GM18498 (cell line): ENCODE data around the gene PADI4.

ENCODE experiments used
- ATAC-seq: cut with Tn5 transposase; IDR thresholded peaks from one replicate; pipeline ENCODE4 v1.9.1; 2021; ENCODE audit warnings: mild to moderate bottlenecking, moderate library complexity; ENCODE audit not compliant: unreplicated experiment

PADI4 gene

DNA sequence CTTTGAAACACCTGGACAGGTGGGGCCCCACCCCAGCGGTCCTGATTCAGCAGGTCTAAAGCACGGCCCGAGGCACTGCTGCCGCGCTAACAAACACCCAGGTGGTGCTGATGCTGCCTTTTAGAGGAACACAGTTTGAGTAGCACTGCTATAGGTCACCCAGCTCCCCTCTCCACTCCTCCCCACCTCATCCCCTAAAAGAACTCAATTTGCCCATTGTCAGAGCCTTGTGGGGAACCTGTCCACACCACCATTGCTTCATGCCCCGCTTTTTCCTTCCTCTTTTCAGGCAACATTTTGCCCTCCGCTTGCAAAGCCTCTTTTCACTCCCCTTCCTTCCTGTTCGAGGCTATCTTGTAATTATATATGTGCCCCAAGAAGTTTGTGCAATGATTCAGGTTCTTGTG lies 26.2 kb upstream of the PADI4 start:
- no peak for ATAC-seq

DNA sequence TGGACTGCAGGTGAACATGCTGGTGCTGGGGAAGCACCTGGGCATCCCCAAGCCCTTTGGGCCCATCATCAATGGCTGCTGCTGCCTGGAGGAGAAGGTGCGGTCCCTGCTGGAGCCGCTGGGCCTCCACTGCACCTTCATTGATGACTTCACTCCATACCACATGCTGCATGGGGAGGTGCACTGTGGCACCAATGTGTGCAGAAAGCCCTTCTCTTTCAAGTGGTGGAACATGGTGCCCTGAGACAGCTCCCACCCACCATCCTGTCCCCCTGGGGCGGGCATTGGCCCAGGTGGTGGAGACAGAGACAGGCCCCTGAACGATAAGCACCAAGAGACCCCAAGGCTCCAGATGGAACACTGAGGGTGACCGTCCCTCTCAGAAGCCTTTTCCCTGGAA lies 25.2 kb upstream of the PADI4 start:
- ATAC-seq, result no peak

GRCh38 chr1:17286646-17287045 lies 21.4 kb upstream of the PADI4 start:
- no peak for ATAC-seq

GRCh38 chr1:17287130-17287776 lies 20.7 kb upstream of the PADI4 start:
- ATAC-seq, result no peak

GRCh38 chr1:17289721-17290120 lies 18.3 kb upstream of the PADI4 start:
- no peak for ATAC-seq

DNA sequence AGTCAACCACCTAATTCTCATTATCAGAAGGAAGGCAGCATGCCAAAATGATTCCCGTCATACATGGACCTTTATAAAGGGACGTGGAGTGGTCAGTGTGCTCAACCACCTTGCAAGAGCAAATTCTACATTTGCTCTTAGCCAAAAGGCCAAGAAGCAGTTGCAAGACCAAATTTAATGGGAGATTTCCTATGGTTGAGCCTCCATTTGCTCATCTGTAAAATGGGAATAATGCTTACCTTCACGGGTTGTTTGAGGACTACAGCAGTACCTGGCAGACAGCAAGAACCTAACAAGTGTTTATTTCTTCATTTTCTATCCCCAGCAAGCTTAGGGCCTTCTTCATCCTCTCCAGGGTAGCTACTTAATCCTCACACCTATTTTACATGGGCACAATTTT lies 17.4 kb upstream of the PADI4 start:
- ATAC-seq, result no peak

DNA sequence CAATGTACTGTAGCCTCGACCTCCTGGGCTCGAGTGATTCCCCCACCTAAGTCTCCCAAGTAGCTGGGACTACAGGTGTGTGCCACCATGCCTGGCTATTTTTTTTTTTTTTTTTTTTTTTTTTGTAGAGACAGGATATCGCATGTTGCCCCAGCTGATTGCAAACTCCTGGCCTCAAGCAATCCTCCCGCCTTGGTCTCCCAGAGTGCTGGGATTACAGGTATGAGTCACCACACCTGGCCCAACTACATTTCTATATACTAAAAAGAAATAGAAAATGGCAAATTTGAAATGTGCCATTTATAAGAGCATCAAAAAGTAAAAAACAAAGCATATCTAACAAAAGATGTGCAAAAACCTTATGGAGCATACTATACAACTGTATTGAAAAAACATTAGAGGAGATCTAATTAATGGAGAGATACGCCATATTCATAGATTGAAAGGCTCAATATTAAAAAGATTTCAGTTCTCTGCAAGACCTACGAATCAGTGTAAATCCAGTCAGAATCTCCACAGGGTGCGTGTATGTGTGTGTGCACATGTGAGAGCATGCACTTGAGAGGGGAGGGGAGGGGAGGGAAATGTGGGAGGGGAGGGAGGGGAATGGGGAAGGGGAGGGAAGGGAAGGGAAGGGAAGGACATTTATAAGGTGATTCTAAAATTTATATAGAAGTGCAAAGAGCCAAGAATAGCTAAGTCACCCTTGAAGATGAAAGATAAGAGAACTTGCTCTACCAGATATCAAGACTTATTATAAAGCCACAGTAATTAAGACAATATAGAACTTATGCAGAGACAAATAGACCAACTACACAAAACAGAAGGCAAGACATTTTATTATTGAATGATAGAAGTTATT lies 15.5 kb upstream of the PADI4 start:
- no peak for ATAC-seq

DNA sequence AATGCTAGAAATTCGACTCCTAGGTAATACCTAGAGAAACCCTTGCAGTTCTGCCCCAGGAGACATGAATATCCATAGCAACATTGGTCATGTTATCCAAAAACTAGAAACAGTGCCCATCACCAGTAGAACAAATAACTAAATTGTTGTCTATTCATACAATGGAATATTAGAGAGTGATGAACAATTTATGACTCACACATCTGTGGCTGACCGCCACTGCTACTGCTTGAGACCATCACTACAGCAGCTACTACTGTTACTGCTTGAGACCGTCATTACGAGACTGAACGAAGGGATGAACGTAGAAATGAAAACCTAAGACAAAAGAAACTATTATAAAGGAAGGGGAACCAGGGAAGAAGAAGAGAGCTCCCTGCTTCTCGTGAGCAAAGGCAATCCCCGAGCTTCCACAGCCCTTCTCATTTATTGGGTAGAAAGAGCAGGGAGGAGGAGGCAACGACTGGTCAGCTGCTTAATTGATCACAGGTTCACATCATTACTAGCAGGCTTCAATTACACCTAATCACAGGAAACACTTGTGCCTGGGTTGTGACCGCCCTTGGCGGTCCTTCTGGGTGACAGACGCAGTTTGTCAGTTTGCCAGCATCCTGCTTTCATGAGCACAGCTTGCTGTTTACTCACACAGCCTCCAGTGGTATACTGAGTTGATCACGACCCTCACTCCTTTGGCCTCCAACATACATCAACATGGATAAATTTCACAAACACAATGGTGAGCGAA lies 14.1 kb upstream of the PADI4 start:
- ATAC-seq, result no peak

GRCh38 chr1:17295292-17295691 lies 12.7 kb upstream of the PADI4 start:
- no peak for ATAC-seq

DNA sequence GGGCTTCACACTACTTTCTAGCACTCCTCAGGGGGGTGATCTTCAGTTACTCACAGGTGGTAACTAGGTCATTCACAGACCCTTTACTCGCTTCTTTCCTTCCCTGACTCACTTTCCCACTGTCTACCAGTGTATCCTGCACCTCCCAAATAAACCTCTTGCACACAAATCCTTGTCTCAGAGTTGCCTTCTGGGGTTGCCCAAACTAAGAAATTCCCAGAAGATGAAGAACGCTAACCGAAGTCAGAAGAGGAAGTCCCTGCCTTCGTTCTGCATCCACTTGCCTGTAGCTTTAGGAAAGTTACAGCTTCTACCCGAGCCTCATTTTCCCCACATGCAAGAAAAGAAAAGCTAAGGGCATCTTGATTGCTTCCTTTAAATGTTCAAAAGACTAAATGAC lies 11.9 kb upstream of the PADI4 start:
- no peak for ATAC-seq

- no peak for ATAC-seq
Observed at GRCh38 chr1:17297991-17298390, 10.0 kb upstream of the PADI4 start.

GRCh38 chr1:17301767-17302166 lies 6.2 kb upstream of the PADI4 start:
- ATAC-seq, result no peak

DNA sequence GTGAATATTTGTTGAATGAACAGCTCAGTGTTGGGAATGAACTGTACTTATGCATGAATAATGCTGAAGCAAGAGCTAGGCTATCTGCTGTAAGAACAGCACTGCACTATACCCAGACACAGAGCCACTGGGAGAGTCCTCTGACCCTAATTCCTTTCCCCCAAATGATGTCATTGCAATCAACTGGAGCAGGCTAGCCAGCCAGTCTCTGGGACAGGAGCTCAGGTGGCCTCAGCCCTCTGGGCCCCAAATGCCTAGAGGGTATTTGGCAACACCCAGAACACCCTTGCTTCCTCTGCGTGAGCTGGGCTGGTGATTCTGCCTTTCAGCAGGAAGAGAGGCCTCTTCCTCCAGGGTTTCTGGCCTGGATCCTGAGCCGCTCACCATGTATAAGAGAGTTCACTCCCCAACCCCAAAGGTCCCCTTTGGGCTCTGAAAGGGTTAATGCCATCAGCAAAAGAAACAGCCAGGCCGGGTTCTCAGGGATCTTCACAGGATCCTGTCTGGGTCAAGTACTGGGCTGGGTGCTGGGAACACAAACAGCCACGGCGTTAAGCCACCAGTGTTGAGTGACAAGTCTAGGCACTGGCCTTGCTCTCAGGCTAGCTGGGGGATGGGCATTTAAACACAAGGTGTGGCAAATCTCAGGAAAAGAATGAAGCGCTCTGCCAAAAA lies 3.7 kb upstream of the PADI4 start:
- no peak for ATAC-seq

DNA sequence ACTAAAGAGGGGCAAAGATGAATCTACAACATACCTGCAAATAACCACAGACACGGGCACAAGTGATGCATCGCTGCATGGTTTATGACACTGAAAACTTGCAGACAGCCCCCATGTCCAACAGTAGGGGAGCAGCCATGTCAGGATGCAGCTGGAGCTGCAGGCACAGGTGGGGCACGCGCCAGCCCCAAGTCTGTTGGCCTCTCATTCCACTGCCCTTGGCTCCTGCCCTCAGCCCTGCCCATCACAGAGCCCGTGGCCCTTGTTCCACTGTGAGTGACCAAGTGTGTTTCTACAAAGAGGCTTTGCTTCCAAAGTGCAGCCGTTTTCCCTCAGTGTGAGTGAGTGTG lies 3.2 kb upstream of the PADI4 start:
- no peak for ATAC-seq

DNA sequence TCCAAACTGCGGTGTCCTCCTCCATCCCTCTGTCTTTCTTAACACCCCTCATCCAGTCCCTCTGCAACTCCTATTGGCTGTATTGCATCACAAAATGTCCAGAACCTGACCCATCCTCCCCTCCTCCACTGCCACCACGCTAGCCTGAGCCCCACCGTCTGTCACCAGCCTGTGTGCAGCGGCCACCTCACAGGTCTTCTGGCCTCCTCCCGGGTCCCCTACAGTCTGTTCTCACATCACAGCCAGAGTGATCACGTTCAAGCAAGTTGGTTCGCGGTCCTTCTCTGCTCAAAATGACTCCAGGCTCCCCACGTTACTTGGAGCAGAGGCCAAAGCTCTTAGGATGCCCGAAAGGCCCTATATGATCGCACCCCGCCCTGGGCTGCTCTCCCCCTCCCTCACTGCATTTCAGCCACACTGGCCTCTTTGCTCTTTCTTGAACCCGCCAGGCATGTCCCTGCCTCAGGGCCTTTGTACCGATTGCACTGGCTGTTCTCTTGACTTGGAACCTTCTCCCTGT lies 2.4 kb upstream of the PADI4 start:
- ATAC-seq, result no peak

DNA sequence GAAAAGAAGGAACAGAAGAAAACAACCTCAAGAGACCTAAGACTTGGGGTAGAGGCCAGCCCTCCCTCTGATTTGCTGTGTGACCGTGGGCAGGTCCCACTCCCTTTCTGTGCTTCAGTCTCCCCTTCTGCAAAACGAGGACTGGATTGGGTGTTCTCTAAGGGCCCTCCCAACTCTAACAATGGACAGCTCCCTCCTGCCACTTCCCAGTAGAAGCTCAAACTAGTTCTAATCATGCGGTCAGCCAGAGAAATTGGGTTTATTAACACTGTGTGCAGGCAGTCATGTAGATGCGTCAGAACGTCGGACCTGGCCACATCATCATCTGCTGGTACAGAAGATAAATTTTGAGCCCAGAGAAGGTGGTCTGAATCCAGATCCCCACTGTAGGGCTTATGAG lies 1.6 kb upstream of the PADI4 start:
- ATAC-seq, result no peak

GRCh38 chr1:17306921-17307320 lies 1.1 kb upstream of the PADI4 start:
- ATAC-seq, result no peak

DNA sequence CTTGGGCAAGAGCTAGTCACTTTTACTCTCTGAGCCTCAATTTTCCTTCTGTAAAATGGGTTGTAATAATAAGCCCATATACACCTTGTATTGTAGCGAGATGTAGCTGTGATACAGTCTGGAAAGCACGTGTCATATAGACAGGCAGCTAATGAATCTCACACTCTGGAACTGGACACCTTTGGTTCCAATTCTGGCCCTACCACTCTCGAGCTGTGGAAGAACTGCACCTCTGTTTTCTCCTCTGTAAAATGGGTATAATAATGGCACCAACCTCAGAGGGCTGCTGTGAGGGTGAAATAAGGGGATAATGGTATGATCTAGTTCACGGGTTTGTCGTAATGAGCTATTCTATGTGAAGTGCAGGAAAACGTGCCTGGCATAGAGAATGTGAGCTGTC lies 668 bp upstream of the PADI4 start:
- ATAC-seq, result no peak

DNA sequence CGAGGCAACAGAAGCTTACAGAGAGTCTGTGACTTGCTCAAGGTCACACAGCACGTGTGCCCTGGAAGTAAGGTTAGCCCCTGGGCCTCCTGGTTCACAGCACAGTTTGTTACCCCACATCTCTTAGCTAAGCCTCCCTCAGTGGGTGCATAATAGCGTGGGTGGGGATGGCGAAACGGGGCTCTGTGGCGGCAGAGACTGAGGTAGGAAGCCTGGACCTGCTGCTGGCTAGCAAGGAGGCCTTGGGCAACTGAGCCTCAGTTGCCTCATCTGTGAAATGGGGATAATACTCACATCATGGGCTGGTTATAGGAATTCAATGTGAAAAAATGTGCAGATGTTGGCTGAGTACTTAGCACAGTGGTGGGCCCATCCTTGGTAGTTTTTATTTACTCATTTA lies 596 bp downstream of the PADI4 start:
- ATAC-seq, result no peak

DNA sequence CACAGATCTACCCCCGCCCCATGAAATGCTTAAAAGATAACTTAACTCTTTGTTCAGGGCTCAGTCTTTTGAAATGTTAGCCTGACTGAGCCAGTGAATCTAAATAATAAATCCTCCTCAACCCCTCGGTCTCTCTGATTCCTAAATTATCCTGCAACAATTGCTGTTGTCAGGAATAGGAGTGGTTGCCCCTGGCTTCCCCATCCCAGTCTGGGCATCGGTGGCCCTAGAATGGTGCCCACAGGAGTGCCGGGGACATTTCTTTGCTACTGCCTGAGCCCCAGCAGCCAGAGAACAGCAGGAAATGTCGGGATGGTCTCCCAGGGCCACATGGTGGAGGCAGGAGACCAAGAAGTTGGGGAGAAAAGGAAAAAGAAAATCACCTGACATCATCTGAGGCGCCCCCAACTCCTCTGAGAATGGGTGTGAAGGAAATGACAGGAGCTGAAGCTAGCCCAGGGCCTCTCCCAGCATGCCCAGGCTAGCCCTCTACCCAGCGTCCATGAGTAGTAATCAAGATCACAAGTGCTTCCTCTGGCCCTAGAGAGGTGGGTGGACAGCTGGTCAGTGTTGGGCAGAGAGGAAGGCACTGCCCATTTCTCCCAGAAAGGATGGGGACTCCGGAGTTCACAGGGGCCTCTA lies 1.6 kb downstream of the PADI4 start:
- no peak for ATAC-seq
